ENCODE data around the gene TMEM63C. TPM values are rescaled to one million over a fixed set of nuclear protein-coding genes. Genes with fewer than 3 reads are reported as not detected.

TMEM63C gene
- total RNA-seq, 1 experiment from 2014 or later = 5.7 TPM

- H3K27me3 ChIP-seq (ENCODE audit: insufficient read depth, low read length) = no peaks in the 10 kb centered on the region
- intact Hi-C loops (cut with micrococcal nuclease) = no loop called here
- no peak overlapping the region for H3K4me2 ChIP-seq (ENCODE audit: low read length)
- ChIA-PET CTCF (no interaction called here), RAD21 (ENCODE audit: low non-redundant PET in 1 of 2, low total read pairs in 2 of 2, uncharacterized antibody in 2 of 2, unreplicated experiment in 2 of 2) (no interaction called here), POLR2A (no interaction called here)
- no peak for DNase-seq (ENCODE audit: low read depth, low spot score)
- BruUV-seq (replicated peaks) = no TSS peak
- no peak overlapping the region for H3K27ac ChIP-seq (ENCODE audit: low read depth, low read length)
- no peaks in the 10 kb centered on the region for H3K4me1 ChIP-seq (ENCODE audit: control insufficient read depth in 1 of 2, insufficient read depth in 2 of 2, low read length in 2 of 2)
- H3K36me3 ChIP-seq (ENCODE audit: control insufficient read depth in 1 of 2, insufficient read depth in 2 of 2, low read length in 2 of 2) = no peaks in the 10 kb centered on the region
- no peak for TF ChIP-seq CEBPB (IDR thresholded peaks at IDR 0.05; ENCODE audit: low read depth)
- no peak for TF ChIP-seq FOSL1 (IDR thresholded peaks at IDR 0.05; ENCODE audit: low read depth)
- TF ChIP-seq TCF7L2 (IDR thresholded peaks at IDR 0.05; ENCODE audit: borderline replicate concordance, extremely low read depth, insufficient read depth, insufficient read length) = no peak
- TF ChIP-seq POLR2A (IDR thresholded peaks at IDR 0.05; ENCODE audit: borderline replicate concordance, extremely low read depth, insufficient read depth, insufficient read length) = no peak
- TF ChIP-seq RAD21 (IDR thresholded peaks at IDR 0.05; ENCODE audit: low read depth) = no peak
- no peak for TF ChIP-seq EZH2phosphoT487 (IDR thresholded peaks at IDR 0.05; ENCODE audit: borderline replicate concordance)
- TF ChIP-seq CBX3 (IDR thresholded peaks at IDR 0.05; ENCODE audit: low read depth) = no peak
- TF ChIP-seq, protein P1, sequence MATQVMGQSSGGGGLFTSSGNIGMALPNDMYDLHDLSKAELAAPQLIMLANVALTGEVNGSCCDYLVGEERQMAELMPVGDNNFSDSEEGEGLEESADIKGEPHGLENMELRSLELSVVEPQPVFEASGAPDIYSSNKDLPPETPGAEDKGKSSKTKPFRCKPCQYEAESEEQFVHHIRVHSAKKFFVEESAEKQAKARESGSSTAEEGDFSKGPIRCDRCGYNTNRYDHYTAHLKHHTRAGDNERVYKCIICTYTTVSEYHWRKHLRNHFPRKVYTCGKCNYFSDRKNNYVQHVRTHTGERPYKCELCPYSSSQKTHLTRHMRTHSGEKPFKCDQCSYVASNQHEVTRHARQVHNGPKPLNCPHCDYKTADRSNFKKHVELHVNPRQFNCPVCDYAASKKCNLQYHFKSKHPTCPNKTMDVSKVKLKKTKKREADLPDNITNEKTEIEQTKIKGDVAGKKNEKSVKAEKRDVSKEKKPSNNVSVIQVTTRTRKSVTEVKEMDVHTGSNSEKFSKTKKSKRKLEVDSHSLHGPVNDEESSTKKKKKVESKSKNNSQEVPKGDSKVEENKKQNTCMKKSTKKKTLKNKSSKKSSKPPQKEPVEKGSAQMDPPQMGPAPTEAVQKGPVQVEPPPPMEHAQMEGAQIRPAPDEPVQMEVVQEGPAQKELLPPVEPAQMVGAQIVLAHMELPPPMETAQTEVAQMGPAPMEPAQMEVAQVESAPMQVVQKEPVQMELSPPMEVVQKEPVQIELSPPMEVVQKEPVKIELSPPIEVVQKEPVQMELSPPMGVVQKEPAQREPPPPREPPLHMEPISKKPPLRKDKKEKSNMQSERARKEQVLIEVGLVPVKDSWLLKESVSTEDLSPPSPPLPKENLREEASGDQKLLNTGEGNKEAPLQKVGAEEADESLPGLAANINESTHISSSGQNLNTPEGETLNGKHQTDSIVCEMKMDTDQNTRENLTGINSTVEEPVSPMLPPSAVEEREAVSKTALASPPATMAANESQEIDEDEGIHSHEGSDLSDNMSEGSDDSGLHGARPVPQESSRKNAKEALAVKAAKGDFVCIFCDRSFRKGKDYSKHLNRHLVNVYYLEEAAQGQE (IDR thresholded peaks at IDR 0.05; ENCODE audit: low read depth) = no peak
- no peak for TF ChIP-seq MAX (IDR thresholded peaks at IDR 0.05)
- TF ChIP-seq, protein P2, sequence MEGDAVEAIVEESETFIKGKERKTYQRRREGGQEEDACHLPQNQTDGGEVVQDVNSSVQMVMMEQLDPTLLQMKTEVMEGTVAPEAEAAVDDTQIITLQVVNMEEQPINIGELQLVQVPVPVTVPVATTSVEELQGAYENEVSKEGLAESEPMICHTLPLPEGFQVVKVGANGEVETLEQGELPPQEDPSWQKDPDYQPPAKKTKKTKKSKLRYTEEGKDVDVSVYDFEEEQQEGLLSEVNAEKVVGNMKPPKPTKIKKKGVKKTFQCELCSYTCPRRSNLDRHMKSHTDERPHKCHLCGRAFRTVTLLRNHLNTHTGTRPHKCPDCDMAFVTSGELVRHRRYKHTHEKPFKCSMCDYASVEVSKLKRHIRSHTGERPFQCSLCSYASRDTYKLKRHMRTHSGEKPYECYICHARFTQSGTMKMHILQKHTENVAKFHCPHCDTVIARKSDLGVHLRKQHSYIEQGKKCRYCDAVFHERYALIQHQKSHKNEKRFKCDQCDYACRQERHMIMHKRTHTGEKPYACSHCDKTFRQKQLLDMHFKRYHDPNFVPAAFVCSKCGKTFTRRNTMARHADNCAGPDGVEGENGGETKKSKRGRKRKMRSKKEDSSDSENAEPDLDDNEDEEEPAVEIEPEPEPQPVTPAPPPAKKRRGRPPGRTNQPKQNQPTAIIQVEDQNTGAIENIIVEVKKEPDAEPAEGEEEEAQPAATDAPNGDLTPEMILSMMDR (IDR thresholded peaks at IDR 0.05 in 2 of 3, conservative IDR thresholded peaks at IDR 0.05 in 1 of 3; ENCODE audit: borderline replicate concordance in 1 of 3, insufficient read depth in 1 of 3, low read depth in 2 of 3, low read length in 2 of 3) = no peak
- no peak for TF ChIP-seq JUND (IDR thresholded peaks at IDR 0.05)
- H2AFZ ChIP-seq (ENCODE audit: low read depth, low read length, poor library complexity, severe bottlenecking) = no peak overlapping the region
- H3K9me2 ChIP-seq (ENCODE audit: insufficient read depth) = no peaks in the 10 kb centered on the region
- H3K9me3 ChIP-seq (ENCODE audit: control insufficient read depth in 1 of 2, insufficient read depth in 1 of 2, low read depth in 1 of 2, low read length in 2 of 2) = no peaks in the 10 kb centered on the region
- H3K4me3 ChIP-seq (replicated peaks in 1 of 2; ENCODE audit: low read depth in 1 of 2, low read length in 2 of 2) = no peak overlapping the region
- no peaks in the 10 kb centered on the region for H4K20me1 ChIP-seq (ENCODE audit: insufficient read depth)
- no peak for ATAC-seq
- H3K79me2 ChIP-seq (ENCODE audit: insufficient read depth, low read length) = no peaks in the 10 kb centered on the region
- no peak overlapping the region for H3K9ac ChIP-seq (ENCODE audit: low read length)
Measured at GRCh38 chr14:77266336-77266735, 84.7 kb downstream of the TMEM63C start.

All from HCT116 (cell line).